Measurements from ENCODE around the gene EVPL. TPM values are rescaled to one million over a fixed set of nuclear protein-coding genes. Genes with fewer than 3 reads are reported as not detected.

EVPL gene
- polyA plus RNA-seq, 1 donor (not counting 4 experiments of a cell fraction or from before 2014, with no cell fraction given), result 7.6 TPM

- FAIRE-seq (no peak), DNase-seq (ENCODE audit: low read depth, low spot score) (no peak)
- Histone ChIP-seq H3K9me3 (ENCODE audit: control insufficient read depth, low read depth, low read length) (no peaks in the 10 kb centered on the region), H3K4me3 (ENCODE audit: control insufficient read depth in 2 of 3, extremely low read depth in 1 of 3, insufficient read depth in 2 of 3, low read depth in 1 of 3, low read length in 3 of 3) (no peak overlapping the region), H3K9ac (ENCODE audit: control insufficient read depth, extremely low read depth, insufficient read depth, low read length) (no peak overlapping the region), H3K79me2 (ENCODE audit: control insufficient read depth, insufficient read depth, low read length) (no peaks in the 10 kb centered on the region), H3K4me1 (ENCODE audit: control insufficient read depth, extremely low read depth, insufficient read depth, low read length) (no peaks in the 10 kb centered on the region), H2AFZ (ENCODE audit: control insufficient read depth, low read length) (no peak overlapping the region), H3K9me1 (ENCODE audit: control insufficient read depth, extremely low read depth, insufficient read depth, low read length) (no peaks in the 10 kb centered on the region), H3K27me3 (ENCODE audit: control insufficient read depth, extremely low read depth, insufficient read depth, low read length) (no peaks in the 10 kb centered on the region), H3K27ac (ENCODE audit: control insufficient read depth, insufficient read depth, low read length) (no peak overlapping the region), H3K36me3 (ENCODE audit: control insufficient read depth in 2 of 2, extremely low read depth in 1 of 2, insufficient read depth in 2 of 2, low read length in 2 of 2) (peaks cover 26 to 38% of the 10 kb centered on the region in 2 experiments), H4K20me1 (ENCODE audit: control insufficient read depth, extremely low read depth, insufficient read depth, low read length) (no peaks in the 10 kb centered on the region), H3K4me2 (ENCODE audit: control insufficient read depth, extremely low read depth, insufficient read depth, low read depth, low read length) (no peak overlapping the region)
- dilution Hi-C loops (cut with MboI; ENCODE audit: extremely low pct_ligation_motif_present, low sequenced_read_pairs), result no loop called here
- TF ChIP-seq, protein P1, sequence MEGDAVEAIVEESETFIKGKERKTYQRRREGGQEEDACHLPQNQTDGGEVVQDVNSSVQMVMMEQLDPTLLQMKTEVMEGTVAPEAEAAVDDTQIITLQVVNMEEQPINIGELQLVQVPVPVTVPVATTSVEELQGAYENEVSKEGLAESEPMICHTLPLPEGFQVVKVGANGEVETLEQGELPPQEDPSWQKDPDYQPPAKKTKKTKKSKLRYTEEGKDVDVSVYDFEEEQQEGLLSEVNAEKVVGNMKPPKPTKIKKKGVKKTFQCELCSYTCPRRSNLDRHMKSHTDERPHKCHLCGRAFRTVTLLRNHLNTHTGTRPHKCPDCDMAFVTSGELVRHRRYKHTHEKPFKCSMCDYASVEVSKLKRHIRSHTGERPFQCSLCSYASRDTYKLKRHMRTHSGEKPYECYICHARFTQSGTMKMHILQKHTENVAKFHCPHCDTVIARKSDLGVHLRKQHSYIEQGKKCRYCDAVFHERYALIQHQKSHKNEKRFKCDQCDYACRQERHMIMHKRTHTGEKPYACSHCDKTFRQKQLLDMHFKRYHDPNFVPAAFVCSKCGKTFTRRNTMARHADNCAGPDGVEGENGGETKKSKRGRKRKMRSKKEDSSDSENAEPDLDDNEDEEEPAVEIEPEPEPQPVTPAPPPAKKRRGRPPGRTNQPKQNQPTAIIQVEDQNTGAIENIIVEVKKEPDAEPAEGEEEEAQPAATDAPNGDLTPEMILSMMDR (optimal IDR thresholded peaks at IDR 0.05 in 1 of 3, IDR thresholded peaks at IDR 0.05 in 1 of 3, conservative IDR thresholded peaks at IDR 0.05 in 1 of 3; ENCODE audit: extremely low read depth in 1 of 3, insufficient read depth in 2 of 3, low read length in 3 of 3), result no peak
- TF ChIP-seq EZH2 (IDR thresholded peaks at IDR 0.05; ENCODE audit: low read length), result no peak
These were observed 18.9 kb downstream of the EVPL start for GRCh38 chr17:76008208-76008607.

DNA sequence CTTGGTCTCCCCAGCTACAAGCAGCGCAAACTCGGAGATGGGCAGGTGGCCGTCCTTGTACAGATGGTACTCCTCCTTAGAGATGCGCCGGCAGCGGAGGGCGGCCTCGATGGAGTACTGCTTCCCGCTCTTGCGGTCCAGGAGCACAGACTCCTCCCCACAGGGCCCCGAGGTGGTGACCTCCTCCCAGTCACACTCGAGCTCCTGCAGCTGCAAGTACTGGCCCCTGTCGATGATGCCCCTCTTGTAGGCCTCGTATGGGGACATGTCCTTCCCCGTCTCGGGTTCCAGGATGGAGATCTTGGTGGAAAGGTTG, 19.3 kb downstream of the EVPL start:
- no peaks in the 10 kb centered on the region for H4K20me1 ChIP-seq (ENCODE audit: control insufficient read depth, extremely low read depth, insufficient read depth, low read length)
- no peaks in the 10 kb centered on the region for H3K27me3 ChIP-seq (ENCODE audit: control insufficient read depth, extremely low read depth, insufficient read depth, low read length)
- H3K9me3 ChIP-seq (ENCODE audit: control insufficient read depth, low read depth, low read length), result no peaks in the 10 kb centered on the region
- H3K9me1 ChIP-seq (ENCODE audit: control insufficient read depth, extremely low read depth, insufficient read depth, low read length), result no peaks in the 10 kb centered on the region
- H3K4me2 ChIP-seq (ENCODE audit: control insufficient read depth, extremely low read depth, insufficient read depth, low read depth, low read length), result no peak overlapping the region
- H3K79me2 ChIP-seq (ENCODE audit: control insufficient read depth, insufficient read depth, low read length), result no peaks in the 10 kb centered on the region
- no peak overlapping the region for H2AFZ ChIP-seq (ENCODE audit: control insufficient read depth, low read length)
- DNase-seq (ENCODE audit: low read depth, low spot score), result no peak
- H3K27ac ChIP-seq (ENCODE audit: control insufficient read depth, insufficient read depth, low read length), result no peak overlapping the region
- FAIRE-seq, result no peak
- dilution Hi-C loops (cut with MboI; ENCODE audit: extremely low pct_ligation_motif_present, low sequenced_read_pairs), result no loop called here
- H3K4me1 ChIP-seq (ENCODE audit: control insufficient read depth, extremely low read depth, insufficient read depth, low read length), result no peaks in the 10 kb centered on the region
- no peak overlapping the region for H3K4me3 ChIP-seq (ENCODE audit: control insufficient read depth in 2 of 3, extremely low read depth in 1 of 3, insufficient read depth in 2 of 3, low read depth in 1 of 3, low read length in 3 of 3)
- no peak overlapping the region for H3K9ac ChIP-seq (ENCODE audit: control insufficient read depth, extremely low read depth, insufficient read depth, low read length)
- H3K36me3 ChIP-seq (ENCODE audit: control insufficient read depth in 2 of 2, extremely low read depth in 1 of 2, insufficient read depth in 2 of 2, low read length in 2 of 2), result peaks cover 26 to 36% of the 10 kb centered on the region in 2 experiments
- TF ChIP-seq, protein P1 (optimal IDR thresholded peaks at IDR 0.05 in 1 of 3, IDR thresholded peaks at IDR 0.05 in 1 of 3, conservative IDR thresholded peaks at IDR 0.05 in 1 of 3; ENCODE audit: extremely low read depth in 1 of 3, insufficient read depth in 2 of 3, low read length in 3 of 3), result no peak
